ENCODE measurements around the gene SLC8A3. TPM values are rescaled to one million over a fixed set of nuclear protein-coding genes. Genes with fewer than 3 reads are reported as not detected.

SLC8A3 gene
- total and polyA plus RNA-seq, 2 of the 13 experiments (the other 11 are each of a cell fraction or from before 2014, with no cell fraction given) = 0.01 to 0.02 TPM

GRCh38 chr14:70045844-70046535 is 142.8 kb downstream of the SLC8A3 start (continued):
- TF ChIP-seq KDM2A (CRISPR knock-in tag; IDR thresholded peaks at IDR 0.05; ENCODE audit: borderline replicate concordance, low read depth) (peak; percentile 88), ZNF766 (CRISPR knock-in tag; IDR thresholded peaks at IDR 0.05; ENCODE audit: borderline replicate concordance) (peak; percentile 63; the same call in 1 of the 2 replicates), ZNF333 (CRISPR knock-in tag; IDR thresholded peaks at IDR 0.05; ENCODE audit: borderline replicate concordance) (peak; percentile 52; the same call in 1 of the 2 replicates), ZNF644 (CRISPR knock-in tag; IDR thresholded peaks at IDR 0.05; ENCODE audit: low read depth) (peak; percentile 72; the same call in 1 of the 2 replicates), KMT2A (CRISPR knock-in tag; IDR thresholded peaks at IDR 0.05) (peak; percentile 63; the same call in 1 of the 2 replicates), FOSL2 (CRISPR knock-in tag; IDR thresholded peaks at IDR 0.05) (peak; percentile 64), ATF5 (CRISPR knock-in tag; IDR thresholded peaks at IDR 0.05; ENCODE audit: low read depth) (peak; percentile 87; the same call in 1 of the 2 replicates), RBM39 (IDR thresholded peaks at IDR 0.05; ENCODE audit: low read depth, low read length, poor library complexity, severe bottlenecking) (no peak), ZNF230 (CRISPR knock-in tag; IDR thresholded peaks at IDR 0.05) (peak; percentile 84), ZNF12 (CRISPR knock-in tag; IDR thresholded peaks at IDR 0.05) (peak; percentile 55; the same call in 1 of the 2 replicates), MEIS1 (CRISPR knock-in tag; IDR thresholded peaks at IDR 0.05; ENCODE audit: borderline replicate concordance) (peak; percentile 78; the same call in 1 of the 2 replicates), ZNF792 (CRISPR knock-in tag; IDR thresholded peaks at IDR 0.05) (0 out of 2 replicates have a peak, but pooled peaks have one; percentile 49), ZHX2 (IDR thresholded peaks at IDR 0.05; ENCODE audit: low read depth) (peak; percentile 66), ZHX2 (CRISPR knock-in tag; IDR thresholded peaks at IDR 0.05; ENCODE audit: borderline replicate concordance) (no peak), POLR2G (IDR thresholded peaks at IDR 0.05; ENCODE audit: low read depth, low read length) (peak; percentile 64), NFRKB (IDR thresholded peaks at IDR 0.05) (no peak), ZFP36L1 (CRISPR knock-in tag; IDR thresholded peaks at IDR 0.05) (peak; percentile 61; the same call in 1 of the 2 replicates)
- TF ChIP-seq, protein P1, sequence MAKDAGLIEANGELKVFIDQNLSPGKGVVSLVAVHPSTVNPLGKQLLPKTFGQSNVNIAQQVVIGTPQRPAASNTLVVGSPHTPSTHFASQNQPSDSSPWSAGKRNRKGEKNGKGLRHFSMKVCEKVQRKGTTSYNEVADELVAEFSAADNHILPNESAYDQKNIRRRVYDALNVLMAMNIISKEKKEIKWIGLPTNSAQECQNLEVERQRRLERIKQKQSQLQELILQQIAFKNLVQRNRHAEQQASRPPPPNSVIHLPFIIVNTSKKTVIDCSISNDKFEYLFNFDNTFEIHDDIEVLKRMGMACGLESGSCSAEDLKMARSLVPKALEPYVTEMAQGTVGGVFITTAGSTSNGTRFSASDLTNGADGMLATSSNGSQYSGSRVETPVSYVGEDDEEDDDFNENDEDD (CRISPR knock-in tag; IDR thresholded peaks at IDR 0.05; ENCODE audit: borderline replicate concordance) = peak; percentile 82; the same call in 1 of the 2 replicates
- TF ChIP-seq, protein P2, sequence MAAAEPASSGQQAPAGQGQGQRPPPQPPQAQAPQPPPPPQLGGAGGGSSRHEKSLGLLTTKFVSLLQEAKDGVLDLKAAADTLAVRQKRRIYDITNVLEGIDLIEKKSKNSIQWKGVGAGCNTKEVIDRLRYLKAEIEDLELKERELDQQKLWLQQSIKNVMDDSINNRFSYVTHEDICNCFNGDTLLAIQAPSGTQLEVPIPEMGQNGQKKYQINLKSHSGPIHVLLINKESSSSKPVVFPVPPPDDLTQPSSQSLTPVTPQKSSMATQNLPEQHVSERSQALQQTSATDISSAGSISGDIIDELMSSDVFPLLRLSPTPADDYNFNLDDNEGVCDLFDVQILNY (CRISPR knock-in tag; conservative IDR thresholded peaks at IDR 0.05) = no peak
- TF ChIP-seq, protein P3, sequence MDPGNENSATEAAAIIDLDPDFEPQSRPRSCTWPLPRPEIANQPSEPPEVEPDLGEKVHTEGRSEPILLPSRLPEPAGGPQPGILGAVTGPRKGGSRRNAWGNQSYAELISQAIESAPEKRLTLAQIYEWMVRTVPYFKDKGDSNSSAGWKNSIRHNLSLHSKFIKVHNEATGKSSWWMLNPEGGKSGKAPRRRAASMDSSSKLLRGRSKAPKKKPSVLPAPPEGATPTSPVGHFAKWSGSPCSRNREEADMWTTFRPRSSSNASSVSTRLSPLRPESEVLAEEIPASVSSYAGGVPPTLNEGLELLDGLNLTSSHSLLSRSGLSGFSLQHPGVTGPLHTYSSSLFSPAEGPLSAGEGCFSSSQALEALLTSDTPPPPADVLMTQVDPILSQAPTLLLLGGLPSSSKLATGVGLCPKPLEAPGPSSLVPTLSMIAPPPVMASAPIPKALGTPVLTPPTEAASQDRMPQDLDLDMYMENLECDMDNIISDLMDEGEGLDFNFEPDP (CRISPR knock-in tag; conservative IDR thresholded peaks at IDR 0.05) = 0 out of 2 replicates have a peak, but pooled peaks have one; percentile 75
